A549 (cell line): ENCODE results near the gene PPCDC. TPM values are rescaled to one million over a fixed set of nuclear protein-coding genes. Genes with fewer than 3 reads are reported as not detected.
A peak's percentile ranks its signal among the peaks of the same experiment; 100 is the strongest.

Experiments
- ATAC-seq, 2 experiments: fragments of 200-7000 bp in 1 of 2; fragments of >200 bp in 1 of 2; cut with Nextera tagmentation in 1 of 2; cut with Tn5 transposase in 1 of 2; 3 replicates each; pipeline versions ENCODE4 v1.8.0 to v1.9.1; 2018 to 2020; ENCODE audit warnings: mild to moderate bottlenecking in 1 of 2, moderate library complexity in 1 of 2
- CTCF ChIA-PET: fragments of 300-600 bp; sonication (Branson Sonifier 250); formaldehyde crosslinking; extraction: SDS; loops from one replicate; lab custom pipeline; 2021; ENCODE audit warnings: antibody characterized with exemption, inconsistent platforms; lab: Yijun Ruan, JAX
- POLR2A ChIA-PET: fragments of 350-600 bp; formaldehyde crosslinking; extraction: SDS; loops from one replicate; lab custom pipeline; 2021; ENCODE audit warnings: antibody characterized with exemption, inconsistent platforms; lab: Yijun Ruan, JAX
- DNase-seq, 2 experiments: peaks; one replicate each; pipeline versions ENCODE4 v3.0.0 to v3.0.0-alpha.2; 2011 to 2016; ENCODE audit warnings: low read depth in 1 of 2, low spot score in 1 of 2
- FAIRE-seq: peaks from 2 replicates; lab custom pipeline; 2011; peaks lifted over from hg19 to GRCh38; lab: Jason Lieb, UNC
- H3K27ac ChIP-seq, 2 experiments: fragments of >200 bp; sonication (Bioruptor Twin); formaldehyde crosslinking; 3 replicates each; pipeline ENCODE4 v1.5.1; 2016 to 2017
- H3K4me1 ChIP-seq: fragments of >200 bp; sonication (Bioruptor Twin); formaldehyde crosslinking; 3 replicates; pipeline ENCODE4 v1.6.1; 2016
- H3K4me2 ChIP-seq: fragments of >200 bp; sonication (Bioruptor Twin); formaldehyde crosslinking; 3 replicates; pipeline ENCODE4 v1.6.1; 2016
- H3K4me3 ChIP-seq: fragments of >200 bp; sonication (Bioruptor Twin); formaldehyde crosslinking; 3 replicates; pipeline ENCODE4 v1.5.1; 2016
- H3K9me3 ChIP-seq: fragments of >200 bp; sonication (Bioruptor Twin); formaldehyde crosslinking; 3 replicates; pipeline ENCODE4 v1.6.1; 2016
- BHLHE40 ChIP-seq: IDR thresholded peaks from 2 replicates; pipeline ENCODE4 v1.6.1; 2012; ENCODE audit warnings: low read depth, low read length, inconsistent platforms
- CBX8 ChIP-seq: fragments of 200-600 bp; sonication (generic); IDR thresholded peaks from 2 replicates; pipeline ENCODE4 v1.6.1; 2016
- FOSL2 ChIP-seq, 2 experiments: fragments of 450-650 bp in 1 of 2; fragments of >200 bp in 1 of 2; sonication (Bioruptor Twin) in 1 of 2; formaldehyde crosslinking; IDR thresholded peaks; 2 replicates each; pipeline versions ENCODE4 v1.5.0 to v1.6.1; 2016 to 2020; ENCODE audit warnings: mild to moderate bottlenecking in 1 of 2, moderate library complexity in 1 of 2
- FOXS1 ChIP-seq: fragments of 250-450 bp; sonication (Bioruptor Pico); IDR thresholded peaks from 2 replicates; pipeline ENCODE4 v1.5.0; 2020; ENCODE audit warnings: mild to moderate bottlenecking, moderate library complexity
- HOXA7 ChIP-seq: fragments of 250-450 bp; sonication (Bioruptor Pico); IDR thresholded peaks from 2 replicates; pipeline ENCODE4 v1.5.0; 2020; ENCODE audit warnings: mild to moderate bottlenecking, moderate library complexity
- MAFK ChIP-seq: fragments of 450-650 bp; IDR thresholded peaks from 2 replicates; pipeline ENCODE4 v1.6.1; 2014; ENCODE audit not compliant: partially characterized antibody
- NFE2L2 ChIP-seq: fragments of 150-350 bp; conservative IDR thresholded peaks from 2 replicates; pipeline ENCODE4 v1.6.1; 2014; ENCODE audit warnings: low read length
- POLR2A ChIP-seq: IDR thresholded peaks from 2 replicates; pipeline ENCODE4 v1.6.1; 2012; ENCODE audit warnings: mild to moderate bottlenecking, low read length
- ZNF302 ChIP-seq: fragments of 250-450 bp; sonication (Bioruptor Pico); IDR thresholded peaks from 2 replicates; pipeline ENCODE4 v1.9.0; 2021; ENCODE audit warnings: inconsistent platforms, mild to moderate bottlenecking, moderate library complexity
- ZSCAN20 ChIP-seq: fragments of 250-450 bp; sonication (Bioruptor Pico); IDR thresholded peaks from 2 replicates; pipeline ENCODE4 v1.8.0; 2022; ENCODE audit warnings: mild to moderate bottlenecking, moderate library complexity
- WGBS: methylation state at CpG from one replicate; pipeline ENCODE4 v1.1.6; 2017; ENCODE audit errors: missing lambda C conversion rate; 5-methylcytosine and 5-hydroxymethylcytosine counted together
- polyA plus RNA-seq, 4 experiments: library from polyadenylated mRNA; depleted of rRNA in 3 of 4; stranded (reverse); fragments of >200 nt; fragmentation: RNase III in 1 of 4; extraction: RNeasy Plus Mini Kit Qiagen cat#74134 plus additional on column Dnase treatment in 1 of 4; gene quantifications; 2 replicates in 3 of 4; 3 replicates in 1 of 4; pipeline ENCODE4 v1.2.3, GENCODE V29; 2011 to 2017
- TF ChIP-seq, protein P1 (sequence below): fragments of >200 bp; sonication (Bioruptor Twin); formaldehyde crosslinking; IDR thresholded peaks from 3 replicates; pipeline ENCODE4 v1.6.1; 2016
- TF ChIP-seq, protein P2 (sequence below): fragments of 450-650 bp; IDR thresholded peaks from 2 replicates; pipeline ENCODE4 v1.6.1; 2014; ENCODE audit warnings: antibody characterized with exemption
- TF ChIP-seq, protein P3 (sequence below): fragments of 150-350 bp; IDR thresholded peaks from 2 replicates; pipeline ENCODE4 v1.6.1; 2014; ENCODE audit warnings: low read depth, mild to moderate bottlenecking, low read length

The PPCDC gene
- polyA plus RNA-seq, 2 of the 4 experiments (the other 2 are of a cell fraction), result 18.2 to 18.5 TPM

DNA sequence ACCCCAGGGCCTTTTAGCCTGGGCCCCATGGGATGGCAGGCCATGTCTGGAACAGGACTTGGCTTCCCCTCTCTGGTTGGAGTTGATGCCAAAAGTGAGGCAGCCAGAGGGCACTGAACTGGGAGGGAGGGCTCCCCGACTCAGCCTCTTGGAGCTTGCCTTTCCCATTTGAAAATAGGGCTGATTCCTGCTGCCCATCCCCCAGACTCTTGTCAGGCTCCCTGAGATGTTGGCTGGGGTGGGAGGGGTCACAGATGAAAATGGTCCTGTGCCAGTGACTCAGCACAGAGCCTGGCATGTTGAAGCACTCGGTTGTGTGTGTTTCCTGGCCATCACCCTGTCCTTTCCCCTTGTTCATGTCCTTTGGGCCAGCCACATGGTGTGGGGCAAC lies 6.6 kb downstream of the PPCDC start:
- FAIRE-seq (no peak), DNase-seq (no peak), ATAC-seq (peak in 1 of 2 experiments; percentile 4; a peak in 3 of 6 replicates)
- peak overlapping the region; percentile 67 for H3K4me2 ChIP-seq
- no peaks in the 10 kb centered on the region for H3K9me3 ChIP-seq
- H3K27ac ChIP-seq, result peak overlapping the region; percentile 70 to 82
- POLR2A ChIA-PET, result interaction anchor here (0.8 to 1.8 kb wide), 3 partner anchors 172 to 174 kb away, joined by 4 to 15 read pairs (median 6); partner anchors contain the start of gene C15orf39
- H3K4me1 ChIP-seq, result peaks cover 24% of the 10 kb centered on the region
- no peak overlapping the region for H3K4me3 ChIP-seq
- CTCF ChIA-PET, result interaction anchor here (0.7 to 10.8 kb wide), 43 partner anchors 11 to 338 kb away, joined by 3 to 324 read pairs (median 5); partner anchors contain the start of genes C15orf39, MAN2C1, RPP25 and SCAMP5
- TF ChIP-seq, protein P1, sequence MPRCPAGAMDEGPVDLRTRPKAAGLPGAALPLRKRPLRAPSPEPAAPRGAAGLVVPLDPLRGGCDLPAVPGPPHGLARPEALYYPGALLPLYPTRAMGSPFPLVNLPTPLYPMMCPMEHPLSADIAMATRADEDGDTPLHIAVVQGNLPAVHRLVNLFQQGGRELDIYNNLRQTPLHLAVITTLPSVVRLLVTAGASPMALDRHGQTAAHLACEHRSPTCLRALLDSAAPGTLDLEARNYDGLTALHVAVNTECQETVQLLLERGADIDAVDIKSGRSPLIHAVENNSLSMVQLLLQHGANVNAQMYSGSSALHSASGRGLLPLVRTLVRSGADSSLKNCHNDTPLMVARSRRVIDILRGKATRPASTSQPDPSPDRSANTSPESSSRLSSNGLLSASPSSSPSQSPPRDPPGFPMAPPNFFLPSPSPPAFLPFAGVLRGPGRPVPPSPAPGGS, result no peak
- TF ChIP-seq NFE2L2, result no peak
- TF ChIP-seq, protein P2, sequence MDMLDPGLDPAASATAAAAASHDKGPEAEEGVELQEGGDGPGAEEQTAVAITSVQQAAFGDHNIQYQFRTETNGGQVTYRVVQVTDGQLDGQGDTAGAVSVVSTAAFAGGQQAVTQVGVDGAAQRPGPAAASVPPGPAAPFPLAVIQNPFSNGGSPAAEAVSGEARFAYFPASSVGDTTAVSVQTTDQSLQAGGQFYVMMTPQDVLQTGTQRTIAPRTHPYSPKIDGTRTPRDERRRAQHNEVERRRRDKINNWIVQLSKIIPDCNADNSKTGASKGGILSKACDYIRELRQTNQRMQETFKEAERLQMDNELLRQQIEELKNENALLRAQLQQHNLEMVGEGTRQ, result no peak
- TF ChIP-seq, protein P3, sequence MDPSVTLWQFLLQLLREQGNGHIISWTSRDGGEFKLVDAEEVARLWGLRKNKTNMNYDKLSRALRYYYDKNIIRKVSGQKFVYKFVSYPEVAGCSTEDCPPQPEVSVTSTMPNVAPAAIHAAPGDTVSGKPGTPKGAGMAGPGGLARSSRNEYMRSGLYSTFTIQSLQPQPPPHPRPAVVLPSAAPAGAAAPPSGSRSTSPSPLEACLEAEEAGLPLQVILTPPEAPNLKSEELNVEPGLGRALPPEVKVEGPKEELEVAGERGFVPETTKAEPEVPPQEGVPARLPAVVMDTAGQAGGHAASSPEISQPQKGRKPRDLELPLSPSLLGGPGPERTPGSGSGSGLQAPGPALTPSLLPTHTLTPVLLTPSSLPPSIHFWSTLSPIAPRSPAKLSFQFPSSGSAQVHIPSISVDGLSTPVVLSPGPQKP, result no peak
- WGBS, result 75% methylated on average over 2 of the region's 2 CpGs

DNA sequence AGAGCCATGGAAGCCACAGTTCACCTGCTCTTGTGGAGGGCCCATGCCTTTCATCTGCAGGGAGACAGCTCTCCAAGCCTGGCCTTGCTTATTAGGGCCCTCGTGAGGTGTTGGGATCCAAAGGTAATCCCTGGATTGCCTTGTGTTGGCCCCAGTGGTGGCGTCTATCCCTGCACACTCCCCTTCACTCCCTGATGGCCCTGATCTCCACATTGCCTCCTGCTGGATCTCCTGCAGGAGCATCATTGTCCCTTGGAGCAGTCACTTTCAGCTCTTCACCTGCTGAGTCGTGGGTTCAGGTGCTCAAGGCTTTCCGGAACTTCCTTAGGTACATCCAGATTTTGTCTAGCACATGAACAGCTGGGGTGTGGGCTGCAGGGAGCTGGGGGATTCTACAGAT lies 7.0 kb downstream of the PPCDC start:
- no peak for FAIRE-seq

DNA sequence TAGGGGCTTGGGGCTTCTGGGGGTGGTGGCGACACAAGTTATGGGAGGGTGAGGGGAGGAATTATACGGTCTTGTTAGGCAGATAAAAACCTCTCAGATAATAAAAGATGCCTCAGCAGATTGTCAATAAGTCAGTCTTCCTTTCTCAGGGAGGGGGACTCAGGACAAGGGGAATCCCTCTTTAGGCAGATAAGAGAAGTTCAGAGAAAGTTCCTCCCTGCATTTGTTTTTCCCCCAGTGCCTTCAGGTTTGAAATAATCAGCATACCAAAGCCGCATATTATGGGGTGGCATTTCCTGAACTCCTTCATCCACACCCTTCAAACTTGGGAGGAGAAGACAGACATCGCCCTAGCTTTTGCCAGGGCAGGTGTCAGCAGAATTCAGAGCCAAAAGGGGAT lies 8.5 kb downstream of the PPCDC start:
- peaks cover 40% of the 10 kb centered on the region for H3K4me1 ChIP-seq
- H3K4me2 ChIP-seq, result peak overlapping the region; percentile 9; the same call in 1 of the 3 replicates
- no peaks in the 10 kb centered on the region for H3K9me3 ChIP-seq
- ChIA-PET POLR2A (no interaction called here), CTCF (interaction anchor here (1.2 to 10.8 kb wide), 5 partner anchors 144 to 276 kb away, joined by 6 to 324 read pairs (median 43); no protein-coding TSS in a partner anchor)
- no peak overlapping the region for H3K4me3 ChIP-seq
- FAIRE-seq, result no peak
- no peak for DNase-seq
- 76% methylated on average over 4 of the region's 4 CpGs for WGBS
- TF ChIP-seq POLR2A (no peak), MAFK (peak; percentile 24), BHLHE40 (no peak)
- peak overlapping the region; percentile 1 to 26; a peak in 2 of 6 replicates for H3K27ac ChIP-seq
- ATAC-seq, result no peak

More for the DNA sequence above, 7.0 kb downstream of the PPCDC start:
- WGBS, result 89% methylated on average over 4 of the region's 4 CpGs
- POLR2A ChIA-PET, result interaction anchor here (0.8 to 1.8 kb wide), 3 partner anchors 171 to 174 kb away, joined by 4 to 15 read pairs (median 6); partner anchors contain the start of gene C15orf39
- DNase-seq (peak in 1 of 2 experiments; percentile 32), ATAC-seq (peak in 1 of 2 experiments; percentile 32; a peak in 2 of 6 replicates)
- Histone ChIP-seq H3K4me2 (peak overlapping the region; percentile 67; the same call in 2 of the 3 replicates), H3K4me1 (peaks cover 28% of the 10 kb centered on the region), H3K9me3 (no peaks in the 10 kb centered on the region), H3K4me3 (no peak overlapping the region), H3K27ac (peak overlapping the region; percentile 70 to 82; a peak in 5 of 6 replicates)
- CTCF ChIA-PET, result interaction anchor here (0.8 to 10.8 kb wide), 24 partner anchors 11 to 277 kb away, joined by 3 to 324 read pairs (median 6); partner anchors contain the start of gene C15orf39
- no peak for TF ChIP-seq BHLHE40
- no peak for TF ChIP-seq POLR2A
- TF ChIP-seq MAFK, result peak; percentile 21

DNA sequence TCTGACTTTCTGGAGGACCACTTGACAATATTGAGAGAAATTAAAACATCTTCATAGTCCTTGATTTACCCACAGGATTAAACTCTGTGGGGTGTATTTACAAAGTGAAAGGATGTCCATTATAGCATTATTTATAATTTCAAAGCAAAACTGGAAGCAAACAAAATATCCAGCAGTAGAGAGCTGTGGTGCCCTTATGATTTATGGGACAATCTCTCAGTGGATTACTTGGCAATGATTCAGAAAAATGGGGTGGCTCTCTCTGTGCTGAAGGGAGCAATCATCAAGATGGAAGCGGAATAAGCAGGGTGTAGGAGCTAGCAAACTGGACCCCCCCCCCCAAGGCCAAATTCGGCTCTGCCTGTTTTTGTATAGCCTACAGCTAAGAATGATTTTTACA lies 9.0 kb downstream of the PPCDC start:
- no peak for TF ChIP-seq CBX8
- DNase-seq, result no peak
- WGBS, result 90% methylated on average over 2 of the region's 2 CpGs
- peaks cover 40% of the 10 kb centered on the region for H3K4me1 ChIP-seq
- ChIA-PET POLR2A (no interaction called here), CTCF (interaction anchor here (1.2 to 10.8 kb wide), 3 partner anchors 162 to 275 kb away, joined by 6 to 324 read pairs (median 43); no protein-coding TSS in a partner anchor)
- no peak for ATAC-seq
- H3K9me3 ChIP-seq, result no peaks in the 10 kb centered on the region
- FAIRE-seq, result no peak
- H3K4me3 ChIP-seq, result no peak overlapping the region
- H3K27ac ChIP-seq, result peak overlapping the region in 1 of 2 experiments; percentile 26; a peak in 2 of 6 replicates
- no peak overlapping the region; the same call in 2 of the 3 replicates for H3K4me2 ChIP-seq

DNA sequence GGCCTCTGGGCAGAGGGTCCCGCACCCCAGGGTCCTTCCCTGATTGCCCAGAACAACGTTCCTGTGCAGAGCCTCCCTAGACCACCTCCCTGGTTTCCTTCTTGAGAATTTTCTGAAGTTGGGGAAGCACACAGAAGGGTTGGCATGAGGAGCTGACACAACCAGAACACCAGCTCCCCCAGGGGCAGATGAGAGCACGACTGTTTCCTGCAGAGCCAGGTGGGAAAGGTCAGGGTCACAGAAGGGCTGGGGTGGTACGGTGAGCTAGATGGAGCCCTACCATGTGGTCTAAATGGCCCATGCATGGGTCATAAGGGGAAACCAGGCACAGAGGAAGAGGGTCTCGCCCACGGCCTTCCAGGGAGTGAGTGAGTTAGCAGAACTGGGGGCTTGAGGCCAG lies 10.4 kb downstream of the PPCDC start:
- no peak overlapping the region for H3K4me3 ChIP-seq
- H3K27ac ChIP-seq, result no peak overlapping the region
- CTCF ChIA-PET, result interaction anchor here (0.7 to 3.0 kb wide), 9 partner anchors 9 to 274 kb away, joined by 3 to 21 read pairs (median 7); partner anchors contain the start of gene C15orf39
- TF ChIP-seq FOSL2 (IDR thresholded peaks at IDR 0.05) (no peak), FOSL2 (CRISPR knock-in tag; IDR thresholded peaks at IDR 0.05) (no peak), FOXS1 (no peak), ZSCAN20 (CRISPR knock-in tag) (no peak), HOXA7 (CRISPR knock-in tag) (no peak), ZNF302 (CRISPR knock-in tag) (no peak)
- TF ChIP-seq, protein P2, result no peak
- peaks cover 43% of the 10 kb centered on the region for H3K4me1 ChIP-seq
- POLR2A ChIA-PET, result interaction anchor here (1.1 kb wide), 1 partner anchor 10 kb away, joined by 4 read pairs; the partner anchor contains the start of gene PPCDC
- ATAC-seq (no peak), FAIRE-seq (no peak), DNase-seq (no peak)
- 90% methylated on average over 6 of the region's 6 CpGs for WGBS
- H3K4me2 ChIP-seq, result no peak overlapping the region
- no peaks in the 10 kb centered on the region for H3K9me3 ChIP-seq
